Kidney tubule cell (primary cell): ENCODE results near the gene DMWD.

ENCODE experiments used
- DNase-seq: peaks from one replicate; pipeline ENCODE4 v3.0.0-alpha.2; 2018; ENCODE audit warnings: low spot score

The DMWD gene, protein sequence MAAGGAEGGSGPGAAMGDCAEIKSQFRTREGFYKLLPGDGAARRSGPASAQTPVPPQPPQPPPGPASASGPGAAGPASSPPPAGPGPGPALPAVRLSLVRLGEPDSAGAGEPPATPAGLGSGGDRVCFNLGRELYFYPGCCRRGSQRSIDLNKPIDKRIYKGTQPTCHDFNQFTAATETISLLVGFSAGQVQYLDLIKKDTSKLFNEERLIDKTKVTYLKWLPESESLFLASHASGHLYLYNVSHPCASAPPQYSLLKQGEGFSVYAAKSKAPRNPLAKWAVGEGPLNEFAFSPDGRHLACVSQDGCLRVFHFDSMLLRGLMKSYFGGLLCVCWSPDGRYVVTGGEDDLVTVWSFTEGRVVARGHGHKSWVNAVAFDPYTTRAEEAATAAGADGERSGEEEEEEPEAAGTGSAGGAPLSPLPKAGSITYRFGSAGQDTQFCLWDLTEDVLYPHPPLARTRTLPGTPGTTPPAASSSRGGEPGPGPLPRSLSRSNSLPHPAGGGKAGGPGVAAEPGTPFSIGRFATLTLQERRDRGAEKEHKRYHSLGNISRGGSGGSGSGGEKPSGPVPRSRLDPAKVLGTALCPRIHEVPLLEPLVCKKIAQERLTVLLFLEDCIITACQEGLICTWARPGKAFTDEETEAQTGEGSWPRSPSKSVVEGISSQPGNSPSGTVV

DNA sequence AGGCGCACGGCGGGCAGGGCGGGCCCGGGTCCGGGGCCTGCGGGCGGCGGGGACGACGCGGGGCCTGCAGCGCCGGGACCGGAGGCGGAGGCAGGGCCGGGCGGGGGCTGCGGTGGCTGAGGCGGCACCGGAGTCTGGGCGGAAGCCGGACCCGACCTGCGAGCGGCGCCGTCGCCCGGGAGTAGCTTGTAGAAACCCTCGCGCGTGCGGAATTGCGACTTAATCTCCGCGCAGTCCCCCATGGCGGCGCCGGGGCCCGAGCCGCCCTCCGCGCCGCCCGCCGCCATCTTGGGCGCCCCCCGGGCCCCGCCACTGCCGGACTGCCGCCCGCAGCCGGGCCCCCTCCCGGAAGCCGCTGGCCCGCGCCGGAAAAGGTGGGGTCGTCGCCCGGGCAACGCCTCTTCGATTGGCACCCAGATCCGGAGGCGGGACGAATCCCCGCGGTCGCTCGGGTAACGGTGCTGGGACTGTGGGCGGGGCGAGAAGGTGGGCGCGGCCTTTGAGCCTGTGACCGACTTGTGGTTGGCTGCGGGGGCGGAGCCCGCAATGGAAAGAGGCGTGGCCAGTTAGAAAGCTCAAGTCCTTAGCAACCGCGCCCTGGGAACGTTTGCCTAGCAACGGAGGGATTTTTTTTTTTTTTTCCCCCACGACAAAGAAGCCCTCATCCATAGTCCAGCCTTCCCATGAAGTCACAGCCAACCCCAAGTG, at the start of gene DMWD:
Gene DMWD (minus strand): TSS at position 376 of the 708 bp plus-strand sequence. CDS start 89 bp downstream, at position 287.
- DNase-seq, result peak; percentile 99

DNA sequence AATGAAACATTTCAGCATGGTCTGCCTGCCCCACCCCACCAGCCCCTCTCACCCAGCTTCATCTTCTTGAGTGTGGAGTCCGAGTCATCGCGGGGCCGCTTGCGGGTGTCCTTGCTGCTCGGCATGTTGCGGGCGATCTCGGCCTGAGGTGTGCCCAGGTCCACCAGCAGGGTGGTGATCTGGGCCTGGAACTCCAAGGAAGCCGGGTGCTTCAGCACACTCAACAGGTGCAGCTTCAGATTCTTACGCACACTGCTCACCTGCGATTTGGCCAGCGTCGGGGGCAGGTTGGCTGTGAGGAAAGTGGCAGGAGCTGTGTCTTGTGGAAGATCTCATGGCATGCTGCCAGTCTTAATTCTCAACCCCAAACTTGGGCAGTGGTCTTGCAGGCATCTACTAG, 49.6 kb upstream of the DMWD start:
- no peak for DNase-seq

DNA sequence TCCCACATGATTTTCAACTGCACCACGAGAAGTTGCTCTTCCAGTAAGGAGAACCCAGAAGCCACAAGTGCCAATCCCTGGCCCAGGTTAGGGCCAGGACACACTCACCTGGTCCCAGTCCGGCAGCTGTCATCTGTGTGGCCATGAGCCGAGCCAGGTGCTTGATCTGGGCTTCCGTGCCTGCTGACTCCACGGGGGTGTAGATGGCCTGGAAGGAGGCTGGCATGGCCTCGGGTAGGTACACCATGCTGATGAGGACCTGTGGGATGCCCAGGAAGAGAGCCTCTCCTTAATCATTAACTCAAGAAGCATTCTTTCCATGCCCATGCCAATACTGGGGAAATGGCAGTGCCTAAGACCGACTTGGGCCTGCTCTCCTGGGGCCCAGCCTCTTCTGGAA, 42.3 kb upstream of the DMWD start:
- peak; percentile 55 for DNase-seq

DNA sequence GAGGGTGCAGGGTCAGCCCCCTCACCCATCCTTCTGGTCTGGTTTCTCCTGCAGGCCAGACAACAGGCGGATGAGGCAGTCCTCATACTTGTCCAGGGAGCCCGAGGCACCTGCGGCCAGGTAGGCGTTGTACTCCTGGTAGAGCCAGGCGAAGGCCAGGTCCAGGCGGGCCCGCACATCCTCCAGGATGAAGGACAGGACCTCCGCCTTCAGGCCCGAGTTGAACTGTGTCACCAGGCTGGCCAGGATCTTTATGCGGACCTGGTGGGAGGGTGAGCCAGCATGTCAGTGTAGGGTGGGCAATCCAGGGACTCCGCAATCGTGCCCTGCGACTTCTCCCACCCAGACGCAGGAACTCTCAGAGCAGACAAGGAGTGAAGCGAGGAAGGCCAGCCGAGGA, 36.3 kb upstream of the DMWD start:
- no peak for DNase-seq

DNA sequence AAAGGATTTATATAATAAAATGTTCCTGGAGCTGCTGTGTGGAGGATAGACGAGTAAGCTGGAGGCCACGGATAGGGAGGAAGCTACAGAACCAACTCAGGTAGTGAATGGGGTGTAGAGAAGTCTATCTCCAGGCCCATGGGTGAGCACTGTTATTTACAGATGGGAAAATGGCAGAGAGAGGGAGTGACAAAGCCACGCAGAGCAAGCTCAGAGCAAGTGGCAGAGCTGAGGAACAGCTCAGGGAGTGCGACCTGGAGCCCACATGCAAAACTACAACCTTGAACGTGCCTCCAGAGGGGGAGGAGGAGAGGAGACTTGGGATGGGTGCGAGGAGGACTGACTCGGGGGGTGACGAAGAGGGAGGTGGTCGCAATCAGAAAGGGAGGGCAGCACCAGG, 35.9 kb upstream of the DMWD start:
- no peak for DNase-seq

DNA sequence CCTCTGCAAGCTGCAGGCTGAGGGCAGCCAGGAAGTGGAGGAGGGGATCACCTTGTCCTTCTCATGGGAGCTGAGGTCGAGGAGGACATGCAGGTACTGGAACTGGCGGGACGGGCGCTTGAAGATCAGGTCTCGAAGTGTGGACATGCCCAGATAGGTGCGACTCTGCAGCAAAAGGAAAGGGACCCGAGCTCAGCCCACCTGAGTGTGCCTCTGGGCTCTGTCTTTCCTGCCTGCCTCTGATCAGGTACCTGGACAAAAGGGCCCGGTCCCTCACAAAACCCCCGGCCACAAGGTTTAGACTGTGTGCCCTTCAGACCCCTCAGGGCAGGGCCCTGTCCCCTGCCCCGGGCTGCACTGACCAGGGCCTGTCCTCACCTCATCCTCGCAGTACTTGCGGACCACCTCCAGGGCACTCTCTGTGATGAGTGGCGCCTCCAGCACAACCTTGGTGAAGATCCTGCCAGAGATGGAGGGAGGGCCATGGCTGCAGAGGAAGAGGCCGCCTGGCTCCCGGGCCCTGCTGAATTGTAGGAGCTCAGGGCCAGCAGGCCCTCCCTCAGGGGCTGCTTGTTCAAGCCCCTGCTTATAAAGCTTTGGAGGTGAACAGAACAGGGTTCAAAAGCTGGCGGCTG, 34.9 kb upstream of the DMWD start:
- no peak for DNase-seq

DNA sequence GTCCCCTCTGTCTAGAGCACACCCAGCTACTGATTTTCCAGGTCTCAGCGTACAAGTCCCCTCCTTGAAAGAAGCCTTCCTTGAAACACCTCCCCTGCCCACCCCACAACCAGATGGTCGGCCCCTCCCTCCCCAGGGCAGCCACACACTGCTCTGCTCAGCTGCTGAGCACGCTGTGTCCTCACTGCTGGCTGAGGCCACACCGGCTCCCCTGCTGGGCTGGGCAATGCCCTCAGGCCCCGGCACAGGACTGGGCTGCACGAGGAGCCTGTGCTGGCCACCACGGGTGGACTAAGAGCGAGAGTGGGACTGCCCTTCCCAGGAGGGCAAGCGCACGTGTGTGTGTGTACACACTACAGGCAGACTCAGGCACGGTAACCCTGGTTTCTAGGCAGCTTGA, 34.3 kb upstream of the DMWD start:
- no peak for DNase-seq

DNA sequence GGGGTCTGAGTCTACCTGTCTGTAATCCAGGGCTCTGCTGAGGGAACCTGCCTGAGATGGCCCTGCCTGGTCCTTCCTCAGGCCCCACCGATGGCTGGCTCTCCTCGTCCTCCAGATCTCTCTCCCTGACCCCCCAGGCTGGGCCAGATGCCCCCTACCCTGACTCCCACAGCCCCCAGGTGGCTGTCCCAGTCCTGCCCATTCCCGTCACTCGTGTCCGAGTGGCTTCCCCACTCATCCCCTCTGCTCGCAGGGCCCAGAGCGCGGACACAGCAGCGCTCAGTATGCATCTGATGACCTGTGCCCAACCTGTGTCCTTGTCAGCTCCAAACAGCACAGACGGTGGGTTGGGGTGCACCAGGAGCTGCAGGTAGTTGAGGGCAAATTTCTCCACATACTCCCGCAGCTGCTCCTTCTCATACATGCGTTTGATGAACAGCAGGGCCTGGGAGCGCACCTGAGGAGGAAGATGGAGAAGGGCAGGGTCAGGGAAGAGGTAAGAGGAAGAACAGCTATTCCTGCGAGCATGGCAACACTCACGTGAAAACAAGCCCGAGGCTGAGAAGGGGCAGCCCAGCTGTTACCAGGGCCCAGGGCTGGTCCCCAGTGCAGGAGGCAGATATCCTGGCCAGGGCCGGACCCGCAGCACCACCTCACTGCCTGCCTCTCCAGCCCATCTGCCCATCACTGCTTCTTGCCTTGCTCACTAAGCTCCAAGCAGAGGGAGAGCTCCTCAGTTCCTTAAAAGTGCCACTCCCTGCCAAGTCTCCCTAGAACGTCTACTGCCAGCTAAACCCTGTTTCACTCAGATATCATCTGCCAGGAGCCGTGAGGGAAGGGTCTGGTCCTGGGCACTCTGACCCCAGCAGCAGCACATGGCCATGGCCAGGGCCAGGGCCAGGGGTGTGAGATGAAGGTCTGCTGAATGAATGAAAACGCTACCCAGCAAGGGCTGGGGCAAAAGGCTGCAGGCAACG, 33.6 kb upstream of the DMWD start:
- no peak for DNase-seq

DNA sequence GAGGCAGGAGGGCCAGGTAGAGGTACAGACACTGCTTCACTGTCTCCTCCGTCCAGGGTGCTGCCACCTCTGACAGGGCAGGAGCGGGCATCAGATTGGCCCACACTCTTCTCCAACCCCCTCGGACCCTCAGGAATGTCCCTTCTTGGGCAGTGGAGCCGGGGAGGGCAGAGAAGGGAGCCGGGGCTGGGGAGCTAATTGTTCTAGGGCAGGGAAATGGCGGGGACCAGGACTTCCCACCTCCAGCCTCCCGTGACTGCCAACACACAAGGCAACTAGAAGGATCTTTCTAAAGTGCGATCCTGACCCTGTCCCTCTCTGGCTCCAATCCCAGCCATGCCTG, 32.6 kb upstream of the DMWD start:
- no peak for DNase-seq

DNA sequence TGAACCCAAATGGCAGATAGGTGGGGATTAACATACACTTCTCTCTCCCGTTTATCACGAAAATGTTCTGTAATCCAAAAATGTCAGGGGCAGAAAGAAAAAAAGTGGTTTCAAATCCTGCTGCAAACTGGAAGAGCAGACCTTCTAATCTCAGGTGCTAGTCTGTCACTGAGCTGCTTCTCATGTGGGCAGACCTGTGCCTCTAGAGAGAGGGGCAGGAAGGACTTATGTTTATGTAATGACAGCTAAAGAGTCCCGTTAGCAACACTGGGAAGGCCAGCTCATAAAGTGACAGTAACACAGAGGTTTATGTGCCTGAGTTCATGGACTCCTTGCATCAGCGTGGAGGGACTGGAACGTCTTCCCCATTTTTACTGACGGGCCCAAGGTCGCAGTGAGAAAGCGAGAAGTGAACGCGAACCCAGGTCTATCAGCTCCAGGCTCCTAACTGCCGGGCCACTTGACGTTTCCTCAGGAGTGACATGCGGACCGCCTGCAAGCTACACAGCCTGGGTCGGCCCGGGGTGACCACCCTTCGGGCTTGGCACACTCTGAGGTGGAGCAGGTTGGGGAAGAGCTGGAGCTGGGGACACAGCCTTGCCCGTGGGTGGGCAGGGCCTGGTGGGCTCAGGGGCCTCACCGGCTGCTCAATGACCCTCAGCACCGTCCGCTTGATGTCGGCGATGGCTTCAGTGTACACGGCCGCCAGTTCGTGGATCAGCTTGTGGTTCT, 32.1 kb upstream of the DMWD start:
- DNase-seq, result no peak

DNA sequence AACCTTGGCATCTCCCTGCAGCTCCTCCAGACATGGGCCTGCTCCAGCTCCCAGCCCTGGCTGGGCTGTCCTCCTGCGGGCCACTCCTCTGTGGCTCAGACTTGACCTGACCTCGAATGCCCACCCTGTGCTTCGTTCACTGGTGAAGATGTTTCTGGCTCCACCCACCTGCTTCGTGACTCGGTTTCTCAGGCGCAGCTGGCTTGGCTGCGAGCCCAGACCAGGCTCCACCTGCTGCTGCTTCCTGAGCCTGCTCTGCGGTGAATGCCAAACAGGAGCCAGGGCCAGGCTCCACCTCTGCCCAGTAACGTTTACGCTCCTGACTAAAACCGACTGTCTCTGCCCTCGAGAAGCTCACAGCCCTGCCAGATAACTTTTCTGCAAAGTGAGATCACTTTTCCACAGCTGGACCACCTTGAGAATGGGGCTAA, 31.4 kb upstream of the DMWD start:
- DNase-seq, result peak; percentile 44

DNA sequence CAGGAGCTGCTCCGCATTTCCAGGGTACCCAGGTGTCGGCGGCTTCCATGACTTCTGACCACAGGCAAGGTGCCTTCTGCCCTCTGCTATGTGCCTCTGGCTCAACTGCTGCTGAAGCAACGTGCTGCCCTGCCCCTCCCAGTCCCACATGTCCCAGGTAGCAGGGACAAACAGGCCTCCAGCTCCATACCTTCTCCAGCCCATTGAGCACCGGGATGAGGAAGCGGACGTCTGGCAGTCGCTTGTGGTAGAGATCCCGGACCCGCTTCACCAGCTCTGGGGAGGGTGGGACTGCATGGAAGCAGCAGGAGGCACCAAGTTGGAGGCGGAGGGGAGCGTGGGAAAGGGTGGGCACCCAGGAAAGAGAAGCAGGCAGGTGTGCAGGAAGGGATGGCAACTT, 30.5 kb upstream of the DMWD start:
- DNase-seq, result peak; percentile 48

DNA sequence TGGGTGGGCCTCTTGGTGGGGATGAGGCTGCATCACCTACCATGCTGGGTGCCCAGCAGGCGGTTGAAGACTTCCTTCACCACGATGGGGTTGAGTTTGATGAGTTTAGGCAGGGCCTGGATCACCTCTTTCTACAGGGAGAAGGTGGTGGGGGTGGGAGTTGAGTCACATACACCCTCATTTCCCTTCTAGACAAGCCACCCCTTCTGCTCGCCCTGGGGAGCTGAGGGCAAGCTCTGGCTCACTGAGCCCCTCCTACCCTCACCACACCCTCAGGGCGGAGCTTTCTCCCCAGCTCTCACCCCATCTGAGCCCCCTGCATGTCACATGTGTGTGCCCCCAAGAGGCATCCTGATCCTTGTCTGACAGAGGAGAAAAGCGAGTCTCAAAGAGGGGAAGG, 30.1 kb upstream of the DMWD start:
- no peak for DNase-seq

DNA sequence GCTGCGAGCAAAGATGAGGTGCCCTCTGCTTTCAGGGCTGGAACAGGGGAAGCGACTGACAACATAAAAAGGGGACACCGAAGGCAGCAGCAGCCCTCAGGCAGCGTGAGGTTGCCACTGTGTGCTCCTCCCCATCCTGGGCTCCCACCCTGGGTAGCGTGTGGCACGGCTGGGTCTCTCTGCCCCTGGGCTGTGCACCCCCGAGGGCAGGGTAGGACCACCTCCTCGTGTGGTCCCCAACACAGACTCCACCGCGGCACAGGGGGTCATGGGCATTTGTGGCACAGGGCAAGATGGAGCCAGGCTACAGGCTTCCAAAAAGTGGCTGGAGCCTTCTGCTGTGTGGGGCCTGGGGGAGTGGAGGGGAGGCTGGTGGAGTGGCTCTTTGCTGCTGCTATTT, 28.9 kb upstream of the DMWD start:
- no peak for DNase-seq

DNA sequence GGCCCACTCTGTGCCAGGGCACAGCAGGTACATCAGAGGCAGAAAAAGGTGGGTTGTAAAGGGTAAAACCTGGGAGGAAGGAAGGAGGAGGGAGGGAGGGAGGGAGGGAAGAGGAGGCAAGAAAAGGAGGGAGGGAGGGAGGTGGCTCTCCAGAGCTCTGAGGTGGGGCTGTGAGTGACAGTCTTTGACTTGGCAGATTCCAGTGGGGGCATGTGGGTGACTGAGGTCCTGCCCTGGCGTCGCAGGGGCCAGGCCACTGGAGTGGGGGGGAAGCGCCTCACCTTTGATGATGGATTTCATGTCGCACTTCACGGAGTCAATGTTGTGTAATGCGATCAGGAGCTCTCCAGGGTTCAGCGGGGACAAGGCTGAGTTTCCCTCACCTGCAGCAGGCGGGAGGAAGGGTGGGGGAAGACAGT, 28.5 kb upstream of the DMWD start:
- DNase-seq, result no peak

DNA sequence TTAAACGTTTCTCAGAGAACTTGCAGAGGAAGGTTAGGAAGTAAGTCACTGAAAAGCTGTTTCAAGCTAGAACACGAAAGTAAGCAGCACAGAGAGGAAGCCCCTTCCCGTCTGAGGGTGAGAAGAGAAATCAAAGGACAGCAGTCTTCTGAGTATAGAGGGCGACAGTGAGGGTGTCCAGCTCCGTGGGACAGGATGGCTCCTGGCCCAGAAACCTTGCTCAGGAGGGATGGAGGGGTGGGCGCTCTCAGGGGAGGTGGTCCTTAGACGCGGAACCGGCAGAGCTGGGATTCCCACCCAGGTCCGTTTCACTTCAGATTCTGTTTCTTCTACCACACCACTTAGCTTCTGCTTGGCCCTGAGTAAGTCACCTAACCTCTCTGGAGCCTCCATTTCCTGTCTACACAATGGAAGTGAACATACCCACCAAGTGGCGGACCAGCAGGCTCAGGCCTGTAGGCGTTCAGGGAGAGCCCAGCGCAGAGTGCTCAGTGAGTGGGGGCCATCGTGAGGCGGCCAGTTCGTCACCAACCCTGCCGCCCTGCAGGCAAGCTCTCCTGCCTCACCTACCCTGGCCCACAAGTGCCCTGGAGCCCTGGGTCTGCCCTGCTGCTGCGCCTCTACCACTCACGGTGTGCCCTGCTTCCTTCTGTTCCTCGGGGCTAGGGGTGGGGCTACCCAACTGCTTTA, 27.9 kb upstream of the DMWD start:
- no peak for DNase-seq

DNA sequence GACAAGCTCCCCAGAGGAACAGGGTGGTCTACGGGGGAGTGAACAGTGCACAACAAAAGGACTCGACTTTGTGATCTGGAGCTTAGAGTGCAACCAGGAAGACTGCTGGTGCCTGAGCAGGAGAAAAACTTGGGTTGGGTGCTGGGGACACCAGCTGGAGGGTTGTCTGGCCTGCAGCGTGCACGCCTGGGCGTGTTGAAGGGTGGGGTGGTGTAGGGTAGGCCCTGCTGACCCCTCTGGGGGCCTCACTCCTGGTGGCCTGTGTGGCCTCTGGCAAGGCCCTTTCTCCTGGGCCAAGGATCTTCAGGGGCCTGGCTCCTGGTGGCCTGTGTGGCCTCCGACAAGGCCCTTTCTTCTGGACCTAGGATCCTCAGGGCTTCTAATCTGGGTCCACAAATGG, 27.1 kb upstream of the DMWD start:
- DNase-seq, result no peak

DNA sequence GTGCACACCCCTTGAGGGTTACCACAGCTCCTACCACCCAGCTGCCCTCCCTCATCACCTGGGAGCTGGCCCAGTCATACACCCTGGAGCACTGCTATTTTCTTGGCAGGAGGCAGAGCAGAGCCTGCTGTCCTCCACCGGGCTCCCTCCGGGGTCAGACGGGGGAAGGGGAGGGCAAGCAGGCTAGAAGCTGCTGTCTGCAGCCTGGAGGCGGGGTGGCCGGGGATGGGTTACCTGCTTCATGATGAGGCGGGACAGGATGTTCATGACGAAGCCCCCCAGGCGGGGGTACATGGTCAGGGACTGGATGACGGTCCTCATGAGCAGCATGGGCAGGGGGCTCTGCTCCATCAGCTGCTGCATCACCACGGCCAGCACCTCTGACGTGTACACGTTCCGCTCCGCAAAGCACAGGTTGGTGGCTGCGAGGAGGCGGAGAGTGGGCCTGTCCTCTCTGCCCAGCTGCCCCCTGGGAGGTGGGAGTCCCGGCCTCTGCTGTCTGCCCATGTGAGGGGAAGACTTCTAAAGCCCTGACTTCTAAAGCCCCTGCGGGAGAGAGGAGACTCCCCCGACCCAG, 25.2 kb upstream of the DMWD start:
- DNase-seq, result peak; percentile 16

DNA sequence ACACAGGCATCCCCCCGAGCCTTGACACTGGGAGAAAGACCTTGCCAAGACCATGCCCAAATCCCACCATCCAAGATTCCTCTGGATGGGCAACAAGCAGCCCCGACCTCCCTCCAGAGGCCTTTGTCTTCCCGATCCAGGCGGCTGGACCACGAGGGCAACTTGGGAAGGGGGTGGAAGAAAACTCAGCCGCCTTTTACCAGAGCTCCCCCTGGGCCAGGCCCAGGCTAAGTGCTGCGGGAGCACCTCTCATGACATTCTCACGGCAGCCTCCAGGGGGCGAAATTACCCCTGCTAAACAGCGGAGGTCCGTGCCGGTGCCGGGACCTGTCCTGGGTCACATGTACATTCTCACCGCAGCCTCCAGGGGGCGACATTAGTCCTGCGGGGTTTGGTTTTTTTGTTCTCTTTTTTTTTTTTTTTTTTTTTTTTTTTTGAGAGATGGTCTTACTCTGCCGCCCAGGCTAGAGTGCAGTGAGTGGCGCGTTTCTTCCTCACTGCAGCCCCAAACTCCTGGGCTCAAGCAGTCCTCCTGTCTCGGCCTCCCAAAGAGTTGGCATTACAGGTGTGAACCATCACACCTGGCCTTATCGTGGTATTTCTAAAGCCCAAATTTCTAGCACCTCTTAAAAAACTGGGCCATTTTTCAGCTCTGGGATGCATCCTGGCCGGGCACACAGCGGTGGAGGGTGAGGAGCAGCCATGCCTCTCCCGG, 24.5 kb upstream of the DMWD start:
- DNase-seq, result peak; percentile 91
